GM21526 (cell line): Measurements from ENCODE around the gene ABHD14A.
"Not testable (repeated sequence)": the region's sequence is repeated elsewhere in the genome, so short reads cannot be mapped to it uniquely, and the experiment has no call there.

Experiments used
- ATAC-seq: cut with Tn5 transposase; IDR thresholded peaks from one replicate; pipeline ENCODE4 v1.9.1; 2021; ENCODE audit warnings: moderate library complexity; ENCODE audit not compliant: unreplicated experiment, low FRiP score

ABHD14A gene

DNA sequence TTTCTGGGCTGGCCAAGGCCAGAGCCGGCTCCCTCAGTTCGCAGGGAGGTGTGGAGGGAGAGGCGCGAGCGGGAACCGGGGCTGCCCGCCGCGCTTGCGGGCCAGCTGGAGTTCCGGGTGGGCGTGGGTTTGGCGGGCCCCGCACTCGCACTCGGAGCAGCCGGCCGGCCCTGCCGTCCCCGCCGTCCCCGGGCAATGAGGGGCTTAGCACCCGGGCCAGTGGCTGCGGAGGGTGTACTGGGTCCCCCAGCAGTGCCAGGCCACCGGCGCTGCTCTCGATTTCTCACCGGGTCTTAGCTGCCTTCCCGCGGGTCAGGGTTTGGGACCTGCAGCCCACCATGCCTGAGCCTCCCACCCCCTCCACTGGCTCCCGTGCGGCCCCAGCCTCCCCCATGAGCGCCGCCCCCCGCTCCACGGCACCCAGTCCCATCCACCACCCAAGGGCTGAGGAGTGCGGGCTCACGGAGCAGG is 15.7 kb downstream of the ABHD14A start:
- not testable (repeated sequence) for ATAC-seq

DNA sequence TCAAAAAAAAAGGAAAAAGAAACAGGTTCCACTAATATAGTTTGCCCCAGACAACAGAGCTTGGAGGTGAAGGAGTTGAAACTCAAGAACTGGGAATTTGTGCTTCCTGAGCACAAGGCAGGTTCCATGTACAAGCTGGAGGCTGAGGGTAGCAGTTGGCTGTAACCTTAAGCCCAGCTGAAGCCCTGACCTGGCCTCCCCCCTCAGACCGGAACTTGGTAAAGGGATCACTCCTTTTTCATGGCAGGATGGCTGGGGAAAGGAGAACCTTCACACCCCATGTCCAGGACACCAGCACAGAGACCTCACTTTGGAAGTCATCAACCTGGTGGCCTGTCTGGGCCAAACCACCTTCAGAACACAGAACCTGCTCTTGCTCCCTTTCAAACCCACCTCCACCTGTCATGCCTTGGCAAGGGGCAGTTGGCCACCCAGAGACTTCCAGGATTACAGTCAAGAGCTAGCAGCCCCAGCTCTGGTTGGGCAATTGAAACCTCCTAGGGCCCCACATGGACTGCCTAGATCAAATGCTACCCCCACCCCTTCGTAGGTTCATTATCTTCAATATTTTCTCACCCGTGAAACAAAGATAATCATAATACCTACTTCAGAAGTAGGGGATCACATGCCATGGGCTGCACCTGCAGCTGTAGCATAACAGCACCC is 17.3 kb downstream of the ABHD14A start:
- ATAC-seq, result no peak

DNA sequence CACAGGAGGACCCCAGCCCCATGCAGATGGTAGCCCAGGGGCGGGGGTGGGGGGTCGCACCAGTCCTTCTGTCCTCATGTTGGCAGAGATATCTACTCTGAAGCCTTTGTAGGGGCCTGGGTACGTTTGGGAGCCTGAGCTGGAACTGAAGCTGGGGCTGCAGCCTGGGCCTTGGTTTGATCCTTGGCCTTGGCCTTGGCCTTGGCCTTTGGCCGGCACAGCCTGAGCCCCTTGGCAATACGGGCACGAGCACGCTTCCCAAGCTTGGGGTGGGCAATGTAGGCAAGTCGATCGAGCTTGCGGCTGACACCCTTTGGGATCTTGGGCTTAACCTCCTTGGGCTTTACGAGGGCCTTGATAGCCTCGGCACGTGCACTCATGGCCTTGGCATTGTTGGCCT is 18.8 kb downstream of the ABHD14A start:
- ATAC-seq, result not testable (repeated sequence)

DNA sequence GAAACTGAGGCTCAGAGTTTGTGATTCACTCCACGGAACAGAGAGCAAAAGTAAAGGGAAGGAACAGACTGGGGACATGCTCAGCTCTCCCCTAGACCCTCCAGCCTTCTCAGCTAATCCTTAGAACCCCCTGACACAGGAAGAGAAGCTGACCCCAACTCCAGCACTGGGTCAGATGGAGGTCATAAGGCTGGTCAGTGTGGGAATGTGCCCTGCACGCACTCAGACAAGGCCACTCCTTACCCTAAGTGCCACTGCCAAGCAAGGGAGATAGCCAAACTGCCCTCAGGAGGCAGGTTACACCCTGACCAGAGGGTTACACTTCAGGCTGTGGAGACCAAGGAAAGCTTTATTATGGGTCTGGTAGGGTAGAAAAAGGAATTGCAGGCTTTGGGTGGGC is 19.7 kb downstream of the ABHD14A start:
- no peak for ATAC-seq

DNA sequence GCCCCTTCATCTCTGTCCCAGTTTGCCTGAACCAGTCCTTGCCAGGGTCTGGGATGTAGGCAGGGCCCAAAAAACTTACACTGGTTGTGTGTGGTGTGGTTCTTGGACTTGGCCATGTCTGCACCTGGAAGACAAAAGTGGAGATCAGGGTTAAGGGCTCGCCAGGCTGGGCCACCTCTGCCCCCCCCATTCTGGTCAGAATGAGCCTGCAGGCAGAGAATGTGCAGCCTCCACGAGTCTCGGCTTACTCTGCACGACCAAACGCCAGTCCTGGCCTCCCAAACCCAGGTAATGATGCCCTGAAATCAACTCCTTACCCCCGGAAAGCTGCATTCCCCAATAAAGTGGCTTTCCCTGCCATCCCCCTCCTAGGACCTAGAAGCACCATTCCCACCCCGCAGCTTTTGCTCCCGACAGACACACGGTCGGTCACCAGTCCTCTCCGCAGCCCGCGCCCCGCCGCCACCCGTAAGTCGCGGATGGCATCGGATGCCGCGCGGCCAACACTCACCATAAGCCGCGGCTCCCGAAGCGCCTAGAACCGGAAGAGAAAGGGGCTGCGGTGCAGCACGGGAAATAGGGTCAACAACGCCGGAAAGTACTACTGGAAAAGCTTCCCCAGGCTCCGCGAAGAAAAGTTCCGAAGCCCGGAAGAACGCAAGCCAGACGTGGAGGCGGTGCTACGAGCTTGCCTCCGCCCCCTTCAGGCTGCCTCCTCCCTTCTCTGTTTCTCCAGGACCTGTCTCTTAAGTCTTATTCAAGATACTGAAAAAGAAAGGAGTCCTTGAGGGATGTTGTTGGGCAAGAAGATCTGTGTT is 20.7 kb downstream of the ABHD14A start, which contains the start of gene RPL29:
Gene RPL29 (minus strand): TSS at position 550 of the 818 bp plus-strand sequence. CDS start 434 bp downstream, at position 116.
- peak; percentile 81 for ATAC-seq

DNA sequence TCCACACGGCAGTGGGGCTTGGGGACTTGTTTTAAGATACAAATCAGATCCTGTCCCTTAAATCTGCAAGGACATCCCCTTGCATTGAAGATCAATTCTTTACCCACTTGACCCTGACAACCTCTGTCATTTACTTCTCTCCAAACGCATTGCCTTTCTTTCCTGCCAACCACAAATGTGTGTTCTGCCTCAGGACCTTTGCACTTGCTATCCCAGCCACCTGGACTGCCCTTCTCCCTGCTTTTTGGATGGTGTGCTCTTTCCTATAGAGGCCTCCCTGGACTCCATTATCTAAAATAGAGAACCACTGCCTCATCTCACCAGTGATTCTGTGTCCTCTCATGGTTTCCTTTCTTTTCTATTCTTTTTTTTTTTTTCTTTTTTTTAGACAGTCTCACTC is 22.3 kb downstream of the ABHD14A start:
- no peak for ATAC-seq

DNA sequence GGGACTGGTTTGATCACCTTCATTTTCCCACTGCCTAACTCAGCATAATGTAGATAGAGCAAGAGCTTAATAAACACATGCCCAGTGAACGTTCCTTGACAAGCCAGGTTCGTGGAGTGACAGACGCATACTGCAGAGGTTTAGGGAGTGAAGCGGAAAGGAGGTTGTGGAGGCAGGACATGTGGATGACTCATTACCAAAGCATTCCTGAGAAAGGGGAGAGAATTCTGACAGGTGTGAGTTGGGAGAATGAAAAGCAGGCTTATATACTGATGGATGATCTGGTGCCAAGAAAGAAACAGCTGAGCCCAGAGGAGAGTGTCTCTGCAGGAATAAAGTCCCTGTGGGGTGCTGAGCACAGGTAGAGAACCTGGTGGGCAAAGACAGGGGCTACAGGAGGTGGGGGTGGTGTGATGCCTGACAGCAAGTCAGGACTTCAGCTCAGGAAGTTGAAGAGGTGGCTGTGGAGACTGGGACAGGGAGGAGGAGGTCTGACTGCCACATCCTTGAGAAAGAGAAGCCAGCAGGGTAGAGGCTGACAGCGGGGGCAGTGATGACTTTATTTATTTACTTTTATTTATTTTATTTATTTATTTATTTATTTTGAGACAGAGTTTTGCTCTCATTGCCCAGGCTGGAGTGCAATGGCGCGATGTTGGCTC is 23.2 kb downstream of the ABHD14A start:
- no peak for ATAC-seq

DNA sequence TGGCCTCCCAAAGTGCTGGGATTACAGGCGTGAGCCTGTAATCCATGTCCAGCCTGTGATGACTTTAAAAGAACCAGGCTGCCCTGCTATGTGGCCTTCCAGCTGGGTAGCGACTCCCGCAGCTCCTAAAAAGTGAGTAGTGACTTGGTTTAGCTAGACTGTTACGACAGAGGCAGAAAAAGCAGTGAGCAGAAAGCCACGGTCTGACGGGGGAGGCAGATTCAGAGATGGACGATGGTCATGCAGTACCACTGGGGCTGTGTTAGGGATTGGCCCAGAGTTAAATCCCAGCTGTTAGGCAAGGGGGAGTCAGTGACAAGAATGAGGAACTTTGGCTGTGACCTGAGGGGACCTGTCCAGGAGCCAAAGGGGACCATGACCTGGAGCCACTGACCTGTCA is 23.9 kb downstream of the ABHD14A start:
- ATAC-seq, result no peak

DNA sequence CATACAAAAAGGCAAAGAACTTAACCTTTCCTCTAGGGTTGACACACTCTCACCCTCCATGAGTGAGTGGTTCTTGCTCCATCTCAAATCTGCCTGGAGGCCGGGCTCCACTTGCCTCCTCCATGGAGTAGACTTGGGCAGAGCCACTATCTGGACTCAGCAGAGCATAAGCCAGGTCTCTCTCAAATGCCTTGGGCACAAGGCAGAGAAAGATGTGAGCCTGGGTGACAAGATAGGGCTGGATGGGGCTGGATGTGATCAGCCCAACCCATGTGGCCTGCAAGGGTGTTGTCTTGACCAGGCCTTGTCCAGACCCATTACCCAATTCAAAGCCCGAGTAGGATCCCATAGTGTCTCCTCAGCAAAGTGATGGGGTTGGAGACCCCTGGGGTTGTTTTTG is 25.0 kb downstream of the ABHD14A start:
- ATAC-seq, result no peak

DNA sequence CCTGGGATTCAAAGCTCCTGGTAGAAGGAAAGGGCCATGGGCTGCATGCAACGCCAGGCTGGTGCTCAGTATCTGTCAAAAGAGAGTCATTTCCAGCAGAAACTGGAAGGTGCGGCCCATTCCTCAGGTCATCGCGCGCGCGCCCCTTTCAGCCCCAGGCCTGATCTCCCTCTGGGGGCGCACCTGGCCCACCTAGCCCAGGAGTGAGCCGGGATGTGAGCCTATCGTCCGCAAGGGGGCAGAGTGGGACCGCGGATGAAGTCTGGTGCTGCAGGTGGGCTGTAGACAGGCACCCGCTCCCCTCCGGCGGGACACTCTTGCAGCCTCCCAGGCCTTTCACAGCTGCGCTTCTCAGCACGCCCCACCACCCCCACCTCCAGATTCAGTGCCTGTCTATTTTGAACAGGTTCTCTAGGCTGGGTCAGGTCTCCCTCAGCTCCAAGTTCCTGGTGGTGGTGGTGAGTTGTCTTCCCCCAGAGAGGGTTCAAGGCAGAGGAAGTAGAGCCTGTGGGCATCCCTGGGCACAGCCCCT is 26.6 kb downstream of the ABHD14A start:
- ATAC-seq, result peak; percentile 84

DNA sequence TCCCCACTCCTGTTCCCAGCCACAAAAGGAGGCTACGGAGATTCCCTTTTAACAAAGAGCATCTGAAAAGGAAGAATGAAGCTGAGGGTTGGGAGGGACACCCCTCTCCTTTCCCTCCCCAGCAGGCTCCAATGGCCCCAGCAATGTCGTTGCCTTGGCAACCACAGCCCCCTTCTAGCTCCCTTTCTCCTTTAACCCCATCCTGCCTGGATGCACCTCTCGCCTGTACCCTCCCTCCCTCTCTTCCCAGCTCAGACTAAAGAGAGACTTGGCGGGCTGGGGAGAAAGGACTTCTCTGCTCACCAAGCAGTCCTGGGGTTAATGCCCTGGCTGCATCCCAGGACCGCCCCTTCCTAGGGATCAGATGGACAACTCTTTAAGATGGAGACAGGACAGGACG is 27.9 kb downstream of the ABHD14A start:
- no peak for ATAC-seq

DNA sequence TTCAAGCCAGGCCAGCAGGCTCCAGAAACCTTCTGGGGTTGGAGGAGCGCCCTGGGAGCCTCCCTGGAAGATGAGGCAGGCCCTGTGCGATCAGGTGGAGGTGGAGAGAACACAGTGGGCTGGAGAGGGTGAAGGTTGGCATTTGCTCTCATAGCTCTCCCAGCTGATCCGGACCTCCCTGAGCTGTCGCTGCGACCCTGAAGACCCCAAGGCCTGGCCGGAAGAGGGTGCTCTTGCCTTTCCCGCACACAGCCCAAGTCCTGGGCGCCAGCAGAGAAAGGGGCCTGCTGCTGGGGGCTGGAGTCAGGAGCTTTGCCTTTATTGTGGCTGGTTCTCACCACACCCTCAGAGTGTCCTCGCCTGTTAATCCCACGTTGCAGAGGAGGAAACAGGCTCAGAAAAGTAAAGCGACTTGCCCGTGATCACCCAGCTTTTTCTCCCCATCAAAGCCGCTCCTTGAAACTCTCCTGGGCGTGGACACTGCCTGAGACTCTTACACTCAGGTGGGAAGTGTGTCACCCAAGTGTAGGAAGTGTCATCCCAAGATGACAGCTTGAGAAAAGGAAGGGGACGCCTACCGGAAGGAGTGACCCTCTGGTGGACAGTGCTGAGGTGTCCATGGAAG is 29.4 kb downstream of the ABHD14A start:
- ATAC-seq, result no peak

DNA sequence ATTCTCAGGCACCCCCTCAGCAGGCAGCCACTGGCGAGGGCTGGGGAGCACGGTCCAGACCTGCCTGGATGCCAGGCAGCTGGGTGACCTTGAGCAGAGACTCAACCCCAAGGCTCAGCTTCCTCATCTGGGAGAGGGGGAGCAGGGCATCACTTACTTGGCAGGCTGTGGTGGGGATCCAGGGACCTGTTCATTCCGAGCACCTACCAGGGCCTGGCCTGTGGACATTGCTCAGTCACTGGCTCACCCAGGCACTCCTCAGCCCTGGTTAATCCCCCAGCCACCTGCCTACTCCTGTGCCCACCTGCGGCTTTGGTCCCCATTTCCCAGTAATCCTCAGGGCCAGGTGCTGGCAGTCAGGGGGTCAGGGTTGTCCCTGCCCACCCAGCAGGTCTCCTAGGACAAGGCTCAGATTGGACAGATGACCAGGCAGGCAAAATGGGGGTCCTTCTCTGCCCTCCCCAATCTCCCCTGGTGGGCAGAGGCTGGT is 30.1 kb downstream of the ABHD14A start:
- no peak for ATAC-seq

DNA sequence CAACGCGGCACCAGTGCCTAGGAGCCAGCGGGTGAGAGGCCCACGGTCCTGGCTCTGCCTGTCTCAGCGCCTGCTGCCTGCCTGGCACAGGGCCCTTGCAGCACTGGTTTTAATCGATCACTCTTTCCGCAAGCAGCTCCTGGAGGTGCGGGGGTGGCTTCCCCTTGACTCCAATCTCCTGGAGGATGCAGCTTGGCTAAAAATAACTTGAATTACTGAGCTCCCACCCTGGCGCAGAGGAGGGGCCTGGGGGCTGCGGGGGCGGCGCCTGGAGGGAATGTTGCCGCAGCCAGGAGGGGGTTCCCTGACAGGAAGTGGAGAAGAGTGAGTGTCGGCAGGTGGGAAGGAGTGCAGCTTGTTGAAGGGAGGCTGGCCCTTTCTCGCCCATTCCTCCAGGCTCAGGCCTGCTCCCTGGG is 30.7 kb downstream of the ABHD14A start:
- no peak for ATAC-seq

DNA sequence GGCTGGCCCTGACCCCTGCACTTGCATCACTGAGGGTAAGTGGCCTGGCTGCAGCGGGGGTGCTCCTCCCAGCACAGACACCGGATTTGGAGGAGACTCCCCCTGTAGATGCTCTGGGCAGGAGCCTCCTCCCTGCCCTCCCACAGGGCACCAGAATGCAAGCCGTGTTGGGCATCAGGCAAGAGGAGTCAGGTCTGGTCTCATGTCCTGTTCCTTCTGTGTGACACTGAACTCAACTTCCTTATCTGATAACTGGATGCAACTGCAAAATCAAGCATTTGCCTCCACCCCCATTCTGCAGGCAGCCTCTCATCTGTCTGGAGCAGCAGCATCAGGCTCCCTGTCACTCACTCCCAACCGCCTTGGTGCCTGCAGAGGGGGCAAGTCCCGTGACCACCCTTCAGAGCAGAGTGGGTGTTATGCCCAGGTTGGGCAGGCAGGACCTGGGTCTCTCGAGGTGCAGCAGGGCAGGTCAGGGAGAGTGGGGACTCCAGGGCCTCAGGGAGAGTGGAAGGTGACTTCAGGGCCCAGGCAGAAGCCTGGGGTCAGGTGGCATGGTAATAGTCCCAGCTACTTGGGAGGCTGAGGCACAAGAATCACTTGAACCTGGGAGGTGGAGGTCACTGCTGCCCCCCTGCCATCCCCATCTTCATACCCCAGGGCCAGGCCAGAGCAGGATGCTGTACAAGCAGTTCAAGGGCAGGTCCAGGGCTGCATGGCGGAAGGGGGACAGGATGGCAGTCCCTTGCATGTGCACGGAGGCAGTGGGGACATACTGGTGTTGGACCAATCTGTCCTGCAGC is 31.4 kb downstream of the ABHD14A start:
- no peak for ATAC-seq

DNA sequence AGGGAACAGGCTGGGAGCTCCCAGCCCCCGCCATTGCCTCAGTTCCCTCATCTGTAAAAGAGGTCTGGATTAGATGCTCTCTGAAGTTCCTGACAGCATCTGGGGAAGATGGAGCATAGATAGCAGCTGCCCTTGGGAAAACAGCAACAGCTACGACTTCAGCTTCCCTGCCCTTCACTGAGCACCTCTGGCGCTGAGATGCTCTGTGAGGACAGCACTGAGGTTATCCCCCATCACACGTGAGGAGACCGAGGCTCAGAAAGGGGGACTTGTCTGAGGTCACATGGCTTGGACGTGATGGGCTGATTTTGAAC is 31.9 kb downstream of the ABHD14A start:
- no peak for ATAC-seq

DNA sequence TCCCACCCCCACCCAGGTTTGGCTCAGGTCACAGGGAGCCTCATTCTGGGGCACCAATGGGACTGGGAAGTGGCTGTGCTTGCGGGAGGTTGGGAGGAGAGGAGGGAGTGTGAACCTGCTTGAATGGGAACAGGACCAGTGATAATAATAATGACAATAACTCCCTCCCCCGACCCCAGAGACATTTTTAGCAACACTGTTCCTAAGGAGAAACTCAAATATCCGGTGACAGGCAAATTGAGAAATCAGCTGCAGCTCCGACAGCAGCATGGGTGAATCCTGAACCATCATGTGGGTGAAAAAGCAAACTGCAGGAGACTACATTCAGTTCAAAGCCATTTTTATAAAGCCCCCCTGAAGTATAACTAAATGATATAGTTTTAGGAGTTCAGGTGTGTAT is 32.4 kb downstream of the ABHD14A start:
- ATAC-seq, result no peak

DNA sequence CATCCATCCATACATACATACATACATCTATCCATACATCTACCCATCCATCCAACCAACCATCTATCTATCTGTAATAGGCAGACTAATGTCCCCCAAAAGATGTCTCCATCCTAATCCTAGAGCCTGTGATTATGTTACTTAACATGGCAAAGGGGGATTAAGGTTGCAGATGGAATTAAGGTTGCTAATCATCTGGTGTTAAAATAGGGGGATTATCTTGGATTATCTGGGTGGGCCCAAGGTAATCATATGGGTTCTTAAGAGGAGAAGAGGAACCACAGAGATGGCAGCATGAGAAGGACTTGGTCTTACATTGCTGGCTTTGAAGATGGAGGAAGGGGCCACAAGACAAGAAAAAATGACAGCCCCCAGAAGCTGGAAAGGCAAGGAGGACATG is 35.6 kb downstream of the ABHD14A start:
- ATAC-seq, result no peak

DNA sequence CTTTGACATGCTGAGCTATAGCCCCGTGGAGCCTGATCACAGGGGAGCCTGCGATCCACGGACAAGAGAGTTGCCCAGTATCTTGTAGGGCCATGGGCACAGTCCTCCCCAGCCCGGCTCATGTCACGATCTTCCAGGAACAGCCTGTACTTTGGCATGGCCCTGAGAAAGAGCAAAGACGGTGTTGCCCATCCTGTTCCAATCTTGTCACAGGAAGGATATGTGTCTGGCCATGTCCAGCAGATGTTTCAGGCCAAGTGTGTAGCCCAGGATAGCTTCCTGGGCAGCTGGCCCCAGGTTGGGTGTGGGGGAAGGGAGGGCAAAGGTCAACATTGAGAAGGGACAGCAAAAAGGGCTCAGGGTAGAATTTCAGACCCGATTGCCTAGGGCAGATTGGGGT is 37.8 kb downstream of the ABHD14A start:
- ATAC-seq, result no peak
